K562 (cell line): ENCODE results near the gene KRTAP12-2. TPM values are rescaled to one million over a fixed set of nuclear protein-coding genes. Genes with fewer than 3 reads are reported as not detected.

Source experiments
- CBFA2T2 ChIP-seq: fragments of 450-650 bp; conservative IDR thresholded peaks from 2 replicates; pipeline ENCODE4 v1.6.1; 2017; ENCODE audit warnings: mild to moderate bottlenecking
- CBFA2T3 ChIP-seq: fragments of 450-650 bp; IDR thresholded peaks from 2 replicates; pipeline ENCODE4 v1.6.1; 2017
- CTBP1 ChIP-seq: fragments of 450-650 bp; IDR thresholded peaks from 2 replicates; pipeline ENCODE4 v1.6.1; 2016; ENCODE audit warnings: borderline replicate concordance
- MYC ChIP-seq, 2 experiments: fragments of 250-450 bp in 1 of 2; sonication (Bioruptor Pico) in 1 of 2; IDR thresholded peaks; 2 replicates each; pipeline versions ENCODE4 v1.5.1 to v1.6.1; 2012 to 2021; ENCODE audit warnings: low read depth in 2 of 2, borderline replicate concordance in 1 of 2, improper control_type of control experiment in 1 of 2, low read length in 1 of 2, mild to moderate bottlenecking in 1 of 2, moderate library complexity in 1 of 2
- NFIC ChIP-seq: fragments of 450-650 bp; IDR thresholded peaks from 2 replicates; pipeline ENCODE4 v1.6.1; 2017; ENCODE audit warnings: mild to moderate bottlenecking, inconsistent platforms
- POLR2A ChIP-seq: fragments of 450-650 bp; conservative IDR thresholded peaks from 2 replicates; pipeline ENCODE4 v1.6.1; 2016
- RCOR1 ChIP-seq, 2 experiments: IDR thresholded peaks; 2 replicates each; pipeline ENCODE4 v1.6.1; 2012; ENCODE audit warnings: low read depth in 2 of 2, low read length in 2 of 2, borderline replicate concordance in 1 of 2, improper control_type of control experiment in 1 of 2
- TAF15 ChIP-seq: fragments of 200-400 bp; formaldehyde crosslinking; IDR thresholded peaks from 2 replicates; pipeline ENCODE4 v1.6.1; 2017; ENCODE audit warnings: mild to moderate bottlenecking, low read depth, low read length, moderate library complexity
- TAL1 ChIP-seq: fragments of 450-650 bp; IDR thresholded peaks from 2 replicates; pipeline ENCODE4 v1.6.1; 2016; ENCODE audit warnings: mild to moderate bottlenecking
- ZEB2 ChIP-seq: fragments of 450-650 bp; IDR thresholded peaks from 2 replicates; pipeline ENCODE4 v1.6.1; 2016
- ZFP36 ChIP-seq: fragments of 150-350 bp; IDR thresholded peaks from 2 replicates; pipeline ENCODE4 v1.6.1; 2018; ENCODE audit warnings: low read length, low read depth; ENCODE audit not compliant: partially characterized antibody
- ZKSCAN3 ChIP-seq: fragments of 250-450 bp; sonication (Bioruptor Pico); IDR thresholded peaks from 2 replicates; pipeline ENCODE4 v1.4.0; 2020
- ZNF583 ChIP-seq: fragments of 250-450 bp; sonication (Bioruptor Pico); IDR thresholded peaks from 2 replicates; pipeline ENCODE4 v1.4.0; 2020
- polyA plus RNA-seq, 8 experiments: library from polyadenylated mRNA; depleted of rRNA in 4 of 8; stranded (reverse) in 5 of 8; unstranded in 3 of 8; fragments of >200 nt; fragmentation: Nextera tagmentation in 2 of 8; fragmentation: Illumina TruSeq in 1 of 8; extraction: Ambion mirVana in 2 of 8; extraction: Trizol in 1 of 8; gene quantifications; 2 replicates each; pipeline versions ENCODE4 v1.2.1 to v1.2.3, GENCODE V29; 2011 to 2014; ENCODE audit warnings: inconsistent platforms in 1 of 8, missing spikeins in 1 of 8
- total RNA-seq, 7 experiments: library from RNA; depleted of rRNA in 6 of 7; stranded (reverse); fragments of >200 nt in 6 of 7; fragmentation: Illumina TruSeq in 2 of 7; extraction: Trizol in 2 of 7; gene quantifications; 2 replicates each; pipeline versions ENCODE4 v1.2.1 to v1.2.3, GENCODE V29; 2011 to 2021; ENCODE audit warnings: low replicate concordance in 1 of 7
- TF ChIP-seq, protein P1 (sequence below): fragments of 200-800 bp; sonication (Bioruptor generic); IDR thresholded peaks from 2 replicates; pipeline ENCODE4 v1.6.1; 2017; ENCODE audit warnings: missing genetic modification characterization, missing compliant biosample characterization

The KRTAP12-2 gene
- total and polyA plus RNA-seq, 9 of the 15 experiments (the other 6 are each of a cell fraction or from before 2014, with no cell fraction given) = not detected

DNA sequence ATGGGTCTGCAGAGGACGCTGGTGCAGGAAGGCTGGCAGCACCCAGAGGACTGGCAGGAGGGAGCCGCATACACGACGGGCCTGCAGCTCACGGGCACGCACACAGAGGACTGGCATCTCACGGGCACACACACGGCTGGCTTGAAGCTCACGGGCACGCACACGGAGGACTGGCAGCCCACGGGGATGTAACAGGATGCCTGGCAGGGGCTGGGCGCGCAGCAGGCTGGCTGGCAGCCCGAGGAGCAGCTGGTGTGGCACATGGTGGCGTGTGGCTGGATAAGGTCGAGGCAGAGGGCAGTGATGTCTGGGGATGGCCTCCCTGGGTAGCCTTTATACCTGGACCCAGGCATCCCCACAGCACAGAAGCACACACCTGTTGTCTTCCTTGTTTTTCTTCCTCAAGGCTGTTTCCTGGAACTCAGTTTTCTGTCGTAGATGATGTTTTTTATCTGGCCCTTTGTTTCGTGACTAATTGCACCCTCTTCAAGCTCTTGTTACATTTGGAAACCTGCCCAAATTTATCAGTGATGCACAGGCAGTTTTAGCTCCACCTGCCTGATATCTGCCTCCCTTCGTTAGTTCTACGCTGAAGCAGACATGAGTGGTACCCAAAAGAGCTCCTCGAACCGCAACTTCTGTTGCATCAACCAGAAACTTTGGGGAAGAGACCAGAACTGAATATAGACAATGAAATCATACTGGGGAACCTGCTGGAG lies 15.3 kb upstream of the KRTAP12-2 start, which contains the start of gene KRTAP12-1 (continued):
- TF ChIP-seq, protein P1, sequence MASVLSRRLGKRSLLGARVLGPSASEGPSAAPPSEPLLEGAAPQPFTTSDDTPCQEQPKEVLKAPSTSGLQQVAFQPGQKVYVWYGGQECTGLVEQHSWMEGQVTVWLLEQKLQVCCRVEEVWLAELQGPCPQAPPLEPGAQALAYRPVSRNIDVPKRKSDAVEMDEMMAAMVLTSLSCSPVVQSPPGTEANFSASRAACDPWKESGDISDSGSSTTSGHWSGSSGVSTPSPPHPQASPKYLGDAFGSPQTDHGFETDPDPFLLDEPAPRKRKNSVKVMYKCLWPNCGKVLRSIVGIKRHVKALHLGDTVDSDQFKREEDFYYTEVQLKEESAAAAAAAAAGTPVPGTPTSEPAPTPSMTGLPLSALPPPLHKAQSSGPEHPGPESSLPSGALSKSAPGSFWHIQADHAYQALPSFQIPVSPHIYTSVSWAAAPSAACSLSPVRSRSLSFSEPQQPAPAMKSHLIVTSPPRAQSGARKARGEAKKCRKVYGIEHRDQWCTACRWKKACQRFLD = no peak
- TF ChIP-seq POLR2A = no peak
- TF ChIP-seq TAF15 = no peak
- TF ChIP-seq TAL1 = peak; percentile 34; the same call in 1 of the 2 replicates
- peak in 1 of 2 experiments; percentile 49; a peak in 1 of 4 replicates for TF ChIP-seq RCOR1 (IDR thresholded peaks at IDR 0.05; ENCODE audit: borderline replicate concordance in 1 of 2, low read depth in 2 of 2, low read length in 2 of 2)
- TF ChIP-seq ZFP36 = no peak
- peak; percentile 64 for TF ChIP-seq CBFA2T3
- TF ChIP-seq ZEB2 = peak; percentile 48; the same call in 1 of the 2 replicates
- TF ChIP-seq ZNF583 (CRISPR knock-in tag) = no peak
- 0 out of 2 replicates have a peak, but pooled peaks have one; percentile 45 for TF ChIP-seq CBFA2T2
- TF ChIP-seq NFIC = peak; percentile 83
- TF ChIP-seq MYC (IDR thresholded peaks at IDR 0.05; ENCODE audit: low read depth, low read length) = no peak
- no peak for TF ChIP-seq MYC (CRISPR knock-in tag; IDR thresholded peaks at IDR 0.05; ENCODE audit: borderline replicate concordance, low read depth)
- TF ChIP-seq CTBP1 = peak; percentile 71; the same call in 1 of the 2 replicates
- TF ChIP-seq ZKSCAN3 (CRISPR knock-in tag) = no peak
